Muscle layer of duodenum (tissue), 2 donors: ENCODE data around the gene CSGALNACT2.

Experiments
- H3K27ac ChIP-seq: one replicate; pipeline ENCODE4 v1.7.0; 2013; ENCODE audit warnings: mild to moderate bottlenecking, low read length
- H3K27me3 ChIP-seq: one replicate; pipeline ENCODE4 v1.7.0; 2013; ENCODE audit warnings: low read depth, mild to moderate bottlenecking, control low read depth, low read length
- H3K36me3 ChIP-seq, 2 donors: one replicate each; pipeline ENCODE4 v1.7.0; 2013; ENCODE audit warnings: low read length in 2 of 2, control low read depth in 1 of 2, mild to moderate bottlenecking in 1 of 2; ENCODE audit not compliant: insufficient read depth in 2 of 2, control insufficient read depth in 1 of 2
- H3K4me1 ChIP-seq, 2 donors: one replicate each; pipeline ENCODE4 v1.7.0; 2013; ENCODE audit warnings: low read length in 2 of 2, mild to moderate bottlenecking in 2 of 2, control low read depth in 1 of 2, moderate library complexity in 1 of 2; ENCODE audit not compliant: insufficient read depth in 2 of 2, control insufficient read depth in 1 of 2
- H3K4me3 ChIP-seq, 2 donors: one replicate each; pipeline ENCODE4 v1.7.0; 2013; ENCODE audit warnings: low read length in 2 of 2, low read depth in 1 of 2, mild to moderate bottlenecking in 1 of 2
- H3K9me3 ChIP-seq, 2 donors: one replicate each; pipeline ENCODE4 v1.7.0; 2013; ENCODE audit warnings: low read length in 2 of 2, control low read depth in 1 of 2, mild to moderate bottlenecking in 1 of 2; ENCODE audit not compliant: control insufficient read depth in 1 of 2
- donor health status: healthy.

The CSGALNACT2 gene

DNA sequence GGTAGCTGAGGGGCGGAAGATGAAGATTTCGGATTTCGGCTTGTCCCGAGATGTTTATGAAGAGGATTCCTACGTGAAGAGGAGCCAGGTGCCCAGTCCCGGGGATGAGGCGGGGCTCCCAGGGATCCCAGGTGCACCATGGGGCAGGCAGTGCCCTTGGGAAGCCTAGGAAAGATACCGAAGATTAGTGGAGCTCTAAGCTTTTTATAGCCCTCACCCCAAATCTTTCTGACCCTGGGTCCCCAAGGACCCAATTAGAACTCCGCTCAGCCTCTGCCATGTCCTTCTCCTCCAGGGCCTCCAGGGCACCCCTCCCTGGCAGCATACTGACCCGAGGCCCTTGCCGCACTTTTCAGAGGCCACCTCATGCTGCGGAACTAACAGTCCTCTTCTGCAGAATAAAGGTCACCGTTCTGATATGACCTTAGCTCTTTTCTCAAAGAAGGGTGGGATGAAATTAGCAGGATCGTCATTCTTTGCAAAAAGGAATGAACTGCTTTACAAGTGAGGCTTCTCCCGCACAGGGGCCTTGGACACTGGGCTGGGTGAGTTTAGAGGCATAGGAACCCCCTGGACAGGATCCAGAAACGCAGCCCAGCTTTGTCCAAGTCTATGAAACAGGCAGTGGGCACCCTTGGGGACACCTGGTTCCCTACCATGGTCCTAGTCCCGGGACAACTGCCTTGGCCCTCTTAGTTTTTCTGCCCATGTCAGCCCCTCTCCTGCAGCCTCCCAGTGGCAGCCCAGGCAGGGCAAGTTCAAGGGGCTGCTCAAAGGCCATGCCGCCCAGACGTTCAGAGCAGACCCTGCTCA is 17.9 kb upstream of the CSGALNACT2 start:
- Histone ChIP-seq H3K36me3 (no peaks in the 10 kb centered on the region), H3K4me3 (no peak overlapping the region), H3K27ac (no peak overlapping the region), H3K4me1 (peaks cover 0 to 4% of the 10 kb centered on the region in 2 donors), H3K9me3 (no peaks in the 10 kb centered on the region), H3K27me3 (no peaks in the 10 kb centered on the region)

DNA sequence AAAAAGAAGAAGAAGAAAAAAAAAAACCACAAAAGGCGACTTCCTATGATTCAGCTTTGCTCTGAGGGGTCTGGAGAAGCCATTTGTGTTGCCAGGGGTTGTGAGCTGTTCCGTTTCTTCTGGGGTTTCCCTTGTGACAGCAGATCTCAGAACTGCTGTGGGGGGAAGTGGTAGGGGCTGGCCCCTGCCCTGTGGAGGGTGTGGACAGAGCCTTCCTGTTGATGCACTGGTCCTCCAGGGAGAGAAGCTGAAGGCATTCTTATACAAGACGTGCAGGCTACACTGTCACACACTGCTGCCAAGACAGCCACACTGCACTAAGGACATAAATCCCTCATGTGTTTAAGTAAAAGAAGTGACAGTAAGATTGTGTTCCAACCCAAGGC is 17.3 kb upstream of the CSGALNACT2 start:
- no peaks in the 10 kb centered on the region for H3K9me3 ChIP-seq
- peaks cover 0 to 4% of the 10 kb centered on the region in 2 donors for H3K4me1 ChIP-seq
- no peak overlapping the region for H3K27ac ChIP-seq
- no peak overlapping the region for H3K4me3 ChIP-seq
- no peaks in the 10 kb centered on the region for H3K27me3 ChIP-seq
- H3K36me3 ChIP-seq = no peaks in the 10 kb centered on the region

DNA sequence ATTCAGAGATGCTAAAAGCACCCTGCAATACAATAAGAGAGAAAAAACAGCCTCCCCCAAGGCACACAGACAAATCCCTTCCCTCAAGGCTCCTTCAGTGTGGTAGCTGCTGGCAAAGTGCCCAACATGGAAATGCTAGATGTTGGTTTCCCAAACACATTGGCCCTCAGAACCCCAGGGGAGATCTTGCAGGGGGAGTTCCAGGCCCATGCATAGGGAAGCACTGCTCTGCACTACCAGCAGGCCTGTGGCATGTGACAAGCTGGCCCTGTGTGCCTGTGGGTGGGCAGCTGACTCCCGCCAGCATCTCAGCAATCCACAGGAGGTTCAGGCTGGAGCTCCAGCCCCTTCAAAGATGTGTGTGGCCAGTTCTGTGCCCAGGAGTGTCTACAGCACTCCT is 16.8 kb upstream of the CSGALNACT2 start:
- H3K4me3 ChIP-seq = no peak overlapping the region
- H3K36me3 ChIP-seq = no peaks in the 10 kb centered on the region
- H3K27ac ChIP-seq = no peak overlapping the region

DNA sequence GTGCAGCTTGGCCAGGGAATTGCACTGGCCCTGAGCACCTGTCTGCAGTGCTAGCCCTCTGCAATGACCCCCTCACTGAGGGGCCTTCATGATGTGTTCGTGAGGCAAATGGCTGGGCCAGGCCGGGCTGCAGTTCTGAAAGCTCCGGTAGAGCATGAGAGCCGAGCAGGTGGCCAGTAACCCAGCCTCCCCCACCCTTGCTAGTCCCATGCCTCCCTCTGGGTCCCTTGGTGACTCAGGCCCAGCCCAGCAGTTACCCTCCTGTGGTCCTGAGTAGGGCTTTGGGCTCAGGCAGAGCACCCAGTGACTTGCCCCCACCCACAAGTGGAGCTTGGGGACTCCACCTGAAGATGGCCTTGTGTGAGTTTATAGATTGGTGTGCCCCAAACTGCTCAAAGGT is 16.1 kb upstream of the CSGALNACT2 start:
- no peaks in the 10 kb centered on the region for H3K9me3 ChIP-seq
- peaks cover 0 to 4% of the 10 kb centered on the region in 2 donors for H3K4me1 ChIP-seq
- no peak overlapping the region for H3K4me3 ChIP-seq
- no peaks in the 10 kb centered on the region for H3K27me3 ChIP-seq
- H3K36me3 ChIP-seq = no peaks in the 10 kb centered on the region
- no peak overlapping the region for H3K27ac ChIP-seq

More for the DNA sequence above, 16.8 kb upstream of the CSGALNACT2 start:
- H3K9me3 ChIP-seq = no peaks in the 10 kb centered on the region
- no peaks in the 10 kb centered on the region for H3K27me3 ChIP-seq
- peaks cover 0 to 4% of the 10 kb centered on the region in 2 donors for H3K4me1 ChIP-seq

DNA sequence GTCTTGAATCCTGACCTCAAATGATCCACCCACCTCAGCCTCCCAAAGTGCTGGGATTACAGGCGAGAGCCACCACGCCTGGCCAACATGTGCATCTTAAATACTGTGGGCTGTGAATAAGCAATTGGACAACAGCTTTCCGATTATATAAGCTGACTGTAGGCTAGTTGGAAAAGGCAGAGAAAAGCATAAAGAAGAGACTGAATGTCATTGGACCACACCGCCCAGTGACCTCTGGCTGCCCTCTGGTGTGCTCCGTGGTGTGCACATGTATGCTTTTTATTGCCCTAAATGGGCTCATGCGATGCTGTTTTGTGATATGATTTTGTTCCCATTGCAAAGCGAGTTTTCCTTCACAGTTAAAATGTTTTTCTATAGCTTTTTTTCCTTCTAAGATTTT is 15.4 kb upstream of the CSGALNACT2 start:
- H3K4me1 ChIP-seq = peaks cover 0 to 4% of the 10 kb centered on the region in 2 donors
- no peak overlapping the region for H3K4me3 ChIP-seq
- H3K36me3 ChIP-seq = no peaks in the 10 kb centered on the region
- no peaks in the 10 kb centered on the region for H3K9me3 ChIP-seq
- H3K27ac ChIP-seq = no peak overlapping the region
- H3K27me3 ChIP-seq = no peaks in the 10 kb centered on the region

DNA sequence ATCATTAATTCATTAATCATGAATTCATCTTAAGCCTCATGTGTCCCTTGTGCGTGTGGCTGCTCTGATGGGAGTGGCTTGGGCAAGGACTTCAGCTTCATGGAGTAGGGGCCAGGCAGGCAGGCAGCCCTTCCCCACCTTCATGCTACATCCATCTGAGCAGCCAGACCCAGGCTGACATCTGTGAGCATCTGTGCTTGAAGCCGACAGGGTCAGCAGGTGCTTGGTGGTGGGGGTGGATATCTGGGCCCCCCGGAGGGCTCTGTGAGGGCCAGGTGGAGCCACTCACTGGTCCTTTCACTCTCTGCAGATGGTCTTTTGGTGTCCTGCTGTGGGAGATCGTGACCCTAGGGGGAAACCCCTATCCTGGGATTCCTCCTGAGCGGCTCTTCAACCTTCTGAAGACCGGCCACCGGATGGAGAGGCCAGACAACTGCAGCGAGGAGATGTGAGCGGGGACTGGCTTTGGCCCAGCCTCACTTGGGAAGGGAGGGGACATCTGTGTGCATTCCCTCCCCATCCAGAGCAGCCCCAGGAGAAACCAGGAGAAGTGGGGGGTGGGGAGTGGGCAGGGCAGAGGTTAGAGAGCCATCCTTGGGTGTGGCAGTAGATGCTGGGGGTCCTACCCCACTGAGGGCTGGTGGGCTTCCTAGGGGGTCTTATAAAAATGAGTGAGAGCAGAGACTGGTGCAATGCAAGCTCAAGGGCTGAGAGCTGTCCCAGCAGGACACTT is 14.7 kb upstream of the CSGALNACT2 start:
- Histone ChIP-seq H3K36me3 (no peaks in the 10 kb centered on the region), H3K9me3 (no peaks in the 10 kb centered on the region), H3K27ac (no peak overlapping the region), H3K27me3 (no peaks in the 10 kb centered on the region), H3K4me3 (no peak overlapping the region), H3K4me1 (peaks cover 0 to 4% of the 10 kb centered on the region in 2 donors)

DNA sequence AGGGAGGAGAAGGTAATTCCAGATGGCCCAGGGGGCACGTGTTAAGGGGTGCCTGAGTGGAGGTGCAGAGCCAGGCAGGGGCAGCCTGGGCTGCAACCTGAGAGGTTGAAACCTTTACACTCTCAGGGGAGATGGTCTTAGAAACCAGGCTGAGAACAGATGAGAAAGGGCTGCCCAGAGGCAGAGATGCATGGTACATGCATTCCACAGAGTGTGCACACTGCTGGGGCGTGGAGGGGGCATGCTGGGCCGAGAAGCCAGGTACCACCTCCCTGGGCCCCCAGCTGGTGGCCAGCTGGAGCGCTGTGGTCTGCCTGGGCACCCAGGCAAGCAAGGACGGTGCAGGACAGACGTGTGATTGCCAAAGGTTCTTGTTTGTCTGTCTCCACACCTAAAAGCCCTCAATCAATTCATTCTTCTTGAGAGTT is 14.1 kb upstream of the CSGALNACT2 start:
- H3K36me3 ChIP-seq = no peaks in the 10 kb centered on the region
- H3K4me1 ChIP-seq = peaks cover 0 to 4% of the 10 kb centered on the region in 2 donors
- no peaks in the 10 kb centered on the region for H3K9me3 ChIP-seq
- no peaks in the 10 kb centered on the region for H3K27me3 ChIP-seq
- no peak overlapping the region for H3K27ac ChIP-seq
- H3K4me3 ChIP-seq = no peak overlapping the region

DNA sequence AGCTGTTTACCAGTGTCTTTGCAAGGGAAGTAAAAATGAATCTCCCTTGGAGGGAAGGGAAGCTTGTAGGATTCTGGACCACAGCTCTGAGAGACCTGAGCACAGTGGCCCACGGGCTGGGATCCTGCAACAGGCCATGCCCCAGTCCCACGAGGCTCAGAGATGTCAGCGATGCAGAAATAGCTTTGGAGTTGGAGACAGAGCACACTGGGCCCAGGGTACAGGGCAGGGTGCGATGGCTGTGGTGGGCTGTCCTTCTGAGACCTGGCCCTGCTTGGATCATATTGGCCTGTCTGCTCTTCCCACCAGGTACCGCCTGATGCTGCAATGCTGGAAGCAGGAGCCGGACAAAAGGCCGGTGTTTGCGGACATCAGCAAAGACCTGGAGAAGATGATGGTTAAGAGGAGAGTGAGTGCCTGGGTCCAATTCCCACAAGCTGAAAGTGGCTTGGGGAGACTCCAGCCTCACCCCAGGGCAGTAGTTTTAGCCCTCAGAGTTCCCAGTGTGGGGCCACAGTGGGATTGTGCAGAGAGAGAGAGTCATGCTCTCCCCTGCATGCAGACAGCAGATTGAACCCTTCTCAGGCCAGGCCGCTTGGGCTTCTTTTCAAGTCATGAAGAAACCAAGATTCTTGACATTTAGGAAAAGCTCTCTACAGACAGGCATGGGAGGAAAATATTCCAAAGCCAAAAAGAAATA is 13.5 kb upstream of the CSGALNACT2 start:
- no peaks in the 10 kb centered on the region for H3K27me3 ChIP-seq

DNA sequence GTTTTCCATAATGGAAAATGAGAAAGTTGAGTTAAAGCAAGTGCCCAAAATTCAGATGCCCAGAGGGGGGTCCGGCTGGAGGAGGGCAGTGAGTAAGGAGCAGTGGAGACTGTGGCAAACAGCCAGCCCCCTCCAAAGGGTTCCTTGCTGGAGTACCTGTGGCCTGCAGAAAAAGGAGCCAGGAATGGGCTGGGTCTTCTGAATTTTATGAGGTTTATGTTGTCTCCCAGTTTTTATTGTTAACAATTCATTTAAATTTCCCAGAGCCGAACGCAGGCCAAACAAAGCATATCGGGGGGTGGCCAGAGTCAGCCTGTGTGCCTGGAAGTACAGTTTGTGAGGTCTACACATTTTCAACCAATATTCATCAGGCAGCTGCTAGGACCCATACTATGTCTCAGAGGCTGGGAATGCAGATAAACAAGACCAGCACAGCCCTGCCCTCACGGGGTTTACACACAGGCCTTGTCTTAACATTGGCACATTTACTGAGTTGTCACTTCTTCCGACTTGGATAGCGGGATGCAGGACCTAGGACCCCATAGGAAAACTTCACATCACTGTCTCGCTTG is 12.9 kb upstream of the CSGALNACT2 start:
- Histone ChIP-seq H3K27ac (no peak overlapping the region), H3K4me3 (no peak overlapping the region), H3K27me3 (no peaks in the 10 kb centered on the region), H3K4me1 (peaks cover 0 to 4% of the 10 kb centered on the region in 2 donors), H3K36me3 (no peaks in the 10 kb centered on the region), H3K9me3 (no peaks in the 10 kb centered on the region)

More for the DNA sequence above, 13.5 kb upstream of the CSGALNACT2 start:
- Histone ChIP-seq H3K27ac (no peak overlapping the region), H3K36me3 (no peaks in the 10 kb centered on the region), H3K9me3 (no peaks in the 10 kb centered on the region), H3K4me1 (peaks cover 0 to 4% of the 10 kb centered on the region in 2 donors), H3K4me3 (no peak overlapping the region)

DNA sequence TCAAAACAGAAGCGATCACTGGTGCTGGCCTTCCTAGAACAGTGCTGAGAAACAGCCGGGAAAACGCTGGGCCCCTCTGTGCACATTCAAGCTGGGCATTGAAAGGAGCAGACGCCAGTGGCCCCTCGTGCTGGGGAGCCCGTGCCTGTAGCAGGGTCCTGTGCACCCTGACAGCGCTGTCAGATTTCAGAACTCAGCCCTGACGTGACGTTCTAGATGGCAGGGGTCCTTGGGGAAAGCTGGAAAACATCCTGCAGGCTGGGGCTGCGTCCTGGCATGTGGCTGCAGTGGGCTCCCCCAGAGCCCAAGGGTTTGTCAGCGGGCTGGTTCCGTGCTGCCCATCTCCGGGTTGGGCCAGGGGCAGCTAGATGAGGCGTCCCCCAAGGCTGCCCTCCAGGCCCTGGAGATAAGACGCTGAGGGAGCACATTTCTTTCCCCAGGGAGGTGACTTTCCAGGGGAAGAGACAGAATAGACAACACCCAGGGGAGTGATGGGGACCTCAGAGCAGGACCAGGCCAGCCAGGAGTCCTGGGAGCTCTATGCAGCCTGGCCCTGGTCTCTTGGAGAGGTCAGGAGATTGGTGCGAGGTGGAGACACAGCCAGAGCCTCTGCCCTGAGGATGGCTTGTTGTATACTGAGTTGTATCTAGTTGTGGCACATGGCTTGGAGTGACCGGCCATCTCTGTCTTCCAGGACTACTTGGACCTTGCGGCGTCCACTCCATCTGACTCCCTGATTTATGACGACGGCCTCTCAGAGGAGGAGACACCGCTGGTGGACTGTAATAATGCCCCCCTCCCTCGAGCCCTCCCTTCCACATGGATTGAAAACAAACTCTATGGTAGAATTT is 12.1 kb upstream of the CSGALNACT2 start:
- no peaks in the 10 kb centered on the region for H3K27me3 ChIP-seq
- no peaks in the 10 kb centered on the region for H3K36me3 ChIP-seq
- no peak overlapping the region for H3K27ac ChIP-seq
- H3K4me1 ChIP-seq = peaks cover 0 to 4% of the 10 kb centered on the region in 2 donors
- no peaks in the 10 kb centered on the region for H3K9me3 ChIP-seq
- no peak overlapping the region for H3K4me3 ChIP-seq
